DMS53 treated with DMSO at 0.1 percent for 48 hours (cell line): ENCODE results near the gene PHACTR2.

Experiments
- DNase-seq: peaks from one replicate; lab custom pipeline; 2025; ENCODE audit not compliant: unreplicated experiment; lab: John Stamatoyannopoulos, UW

Gene PHACTR2

GRCh38 chr6:143674483-143675381 is 3.0 kb upstream of the PHACTR2 start:
- DNase-seq = no peak

- no peak for DNase-seq
Measured at GRCh38 chr6:143675382-143675900, 2.3 kb upstream of the PHACTR2 start.

- no peak for DNase-seq
Measured at GRCh38 chr6:143675946-143676345, 1.8 kb upstream of the PHACTR2 start.

- DNase-seq = no peak
Measured at GRCh38 chr6:143676437-143677045, 1.2 kb upstream of the PHACTR2 start.

GRCh38 chr6:143677577-143677890 is 231 bp upstream of the PHACTR2 start:
- DNase-seq = no peak

- no peak for DNase-seq
Measured at GRCh38 chr6:143679041-143679440, 1.3 kb downstream of the PHACTR2 start.

GRCh38 chr6:143680141-143680540 is 2.4 kb downstream of the PHACTR2 start:
- no peak for DNase-seq

- no peak for DNase-seq
Measured at GRCh38 chr6:143682805-143683204, 5.0 kb downstream of the PHACTR2 start.

GRCh38 chr6:143684486-143684885 is 6.7 kb downstream of the PHACTR2 start:
- no peak for DNase-seq

GRCh38 chr6:143685653-143686052 is 7.9 kb downstream of the PHACTR2 start:
- no peak for DNase-seq

- DNase-seq = no peak
Measured at GRCh38 chr6:143687591-143687990, 9.8 kb downstream of the PHACTR2 start.

GRCh38 chr6:143688681-143689080 is 10.9 kb downstream of the PHACTR2 start:
- no peak for DNase-seq

- DNase-seq = no peak
Measured at GRCh38 chr6:143689852-143690251, 12.1 kb downstream of the PHACTR2 start.

- DNase-seq = no peak
Measured at GRCh38 chr6:143691155-143691554, 13.4 kb downstream of the PHACTR2 start.

GRCh38 chr6:143691900-143692636 is 14.3 kb downstream of the PHACTR2 start:
- no peak for DNase-seq

GRCh38 chr6:143692696-143693095 is 14.9 kb downstream of the PHACTR2 start:
- no peak for DNase-seq

- DNase-seq = no peak
Measured at GRCh38 chr6:143694013-143694412, 16.2 kb downstream of the PHACTR2 start.

GRCh38 chr6:143694560-143694959 is 16.8 kb downstream of the PHACTR2 start:
- no peak for DNase-seq

GRCh38 chr6:143695130-143695968 is 17.6 kb downstream of the PHACTR2 start:
- no peak for DNase-seq

- no peak for DNase-seq
Measured at GRCh38 chr6:143695969-143696663, 18.4 kb downstream of the PHACTR2 start.
